DMS53 treated with DMSO at 0.1 percent for 48 hours (cell line): Measurements from ENCODE around the gene DHX40.
"Not testable (repeated sequence)": the region's sequence is repeated elsewhere in the genome, so short reads cannot be mapped to it uniquely, and the experiment has no call there.

Source experiments
- DNase-seq: peaks from one replicate; lab custom pipeline; 2025; ENCODE audit not compliant: unreplicated experiment; lab: John Stamatoyannopoulos, UW

DHX40 gene

DNA sequence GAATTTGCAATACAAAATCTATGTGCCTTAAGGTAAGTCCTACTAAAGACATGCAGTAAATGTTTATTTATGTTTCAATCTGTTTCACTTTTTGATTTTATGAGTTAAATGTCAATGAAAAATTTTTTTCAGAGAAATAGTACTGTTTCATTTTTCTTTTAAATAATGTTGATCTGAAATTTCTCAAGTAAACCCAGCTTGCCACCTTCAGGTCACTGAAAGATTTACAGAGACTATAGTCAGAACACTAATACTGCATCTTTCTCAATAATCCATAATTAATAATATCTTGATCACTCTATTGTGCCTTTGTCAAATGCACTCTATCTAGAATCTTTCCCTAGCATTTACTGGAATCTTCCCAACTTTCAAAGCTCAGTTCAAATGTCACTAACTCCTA, 6.5 kb upstream of the DHX40 start:
- DNase-seq = no peak

DNA sequence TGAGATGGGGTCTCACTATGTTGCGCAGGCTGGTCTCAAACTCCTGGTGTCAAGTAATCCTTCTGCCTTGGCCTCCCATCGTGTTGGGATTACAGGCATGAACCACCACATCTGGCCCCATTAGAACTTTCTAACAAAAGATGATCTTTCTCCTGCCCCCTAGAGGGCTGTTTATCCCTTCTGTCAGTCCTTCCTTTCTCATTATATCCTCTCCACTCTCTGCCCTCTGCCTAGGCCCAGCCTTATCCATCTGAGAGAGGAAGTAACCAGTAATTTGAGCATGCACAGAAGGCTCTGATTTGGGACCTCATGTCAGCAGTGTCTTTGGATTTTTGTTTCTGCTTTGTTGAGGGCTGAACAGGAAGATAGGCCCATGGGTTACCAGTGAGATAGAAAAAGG, 4.4 kb upstream of the DHX40 start:
- peak; percentile 33 for DNase-seq

GRCh38 chr17:59565959-59566324, 532 bp downstream of the DHX40 start:
- DNase-seq = peak; percentile 78

DNA sequence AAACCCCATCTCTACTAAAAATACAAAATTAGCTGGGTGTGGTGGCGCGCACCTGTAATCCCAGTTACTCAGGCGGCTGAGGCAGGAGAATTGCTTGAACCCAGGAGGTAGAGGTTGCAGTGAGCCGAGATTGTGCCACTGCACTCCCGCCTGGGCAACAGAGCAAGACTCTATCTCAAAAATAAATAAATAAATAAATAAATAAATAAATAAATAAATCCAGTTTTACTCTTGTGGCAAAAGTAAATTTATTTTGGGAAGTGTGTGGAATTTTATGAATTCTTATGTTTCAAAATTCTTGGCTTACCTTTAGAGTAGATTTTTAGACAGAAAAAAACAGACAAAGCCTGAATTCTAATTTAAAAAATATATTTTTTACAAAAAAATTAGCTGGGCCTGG, 3.7 kb downstream of the DHX40 start:
- DNase-seq = not testable (repeated sequence)

- no peak for DNase-seq
Measured at GRCh38 chr17:59572301-59572924, 7.0 kb downstream of the DHX40 start.

GRCh38 chr17:59584168-59584567, 18.8 kb downstream of the DHX40 start:
- DNase-seq = not testable (repeated sequence)

- DNase-seq = no peak
Measured at GRCh38 chr17:59600169-59600568, 34.8 kb downstream of the DHX40 start.

GRCh38 chr17:59601130-59601529, 35.7 kb downstream of the DHX40 start:
- no peak for DNase-seq

GRCh38 chr17:59607061-59607460, 41.7 kb downstream of the DHX40 start:
- DNase-seq = no peak

DNA sequence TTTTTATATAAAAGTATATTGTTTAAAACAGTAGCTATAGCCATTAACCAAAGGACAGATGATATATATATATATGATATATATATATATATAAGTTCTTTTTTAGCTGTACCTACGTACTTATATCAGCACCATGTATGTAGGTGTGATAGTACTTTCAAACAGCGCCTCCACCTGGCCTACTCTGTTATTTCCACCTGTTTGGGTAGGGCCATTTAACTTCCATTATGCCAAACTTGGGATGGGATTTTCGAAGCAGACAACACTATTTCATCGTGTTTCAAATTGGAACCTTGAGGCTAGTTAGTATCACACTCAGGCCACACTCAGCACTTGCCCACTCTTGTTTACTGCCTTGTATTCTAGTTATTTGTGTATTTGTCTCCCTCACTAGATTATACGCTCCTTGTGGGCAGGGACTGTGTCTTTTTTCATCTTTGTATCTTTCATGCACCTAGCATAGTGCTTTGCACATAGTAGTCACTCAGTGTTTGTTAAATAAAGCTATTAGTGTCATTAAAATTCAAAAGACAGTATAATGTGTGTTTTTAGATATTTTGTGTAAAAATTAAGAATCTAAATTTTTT, 42.5 kb downstream of the DHX40 start:
- DNase-seq = no peak

GRCh38 chr17:59611503-59611902, 46.1 kb downstream of the DHX40 start:
- DNase-seq = no peak

GRCh38 chr17:59616253-59616920, 51.0 kb downstream of the DHX40 start:
- no peak for DNase-seq

GRCh38 chr17:59617156-59617732, 51.8 kb downstream of the DHX40 start:
- DNase-seq = peak; percentile 39

- DNase-seq = no peak
Measured at GRCh38 chr17:59619035-59619297, 53.6 kb downstream of the DHX40 start.

DNA sequence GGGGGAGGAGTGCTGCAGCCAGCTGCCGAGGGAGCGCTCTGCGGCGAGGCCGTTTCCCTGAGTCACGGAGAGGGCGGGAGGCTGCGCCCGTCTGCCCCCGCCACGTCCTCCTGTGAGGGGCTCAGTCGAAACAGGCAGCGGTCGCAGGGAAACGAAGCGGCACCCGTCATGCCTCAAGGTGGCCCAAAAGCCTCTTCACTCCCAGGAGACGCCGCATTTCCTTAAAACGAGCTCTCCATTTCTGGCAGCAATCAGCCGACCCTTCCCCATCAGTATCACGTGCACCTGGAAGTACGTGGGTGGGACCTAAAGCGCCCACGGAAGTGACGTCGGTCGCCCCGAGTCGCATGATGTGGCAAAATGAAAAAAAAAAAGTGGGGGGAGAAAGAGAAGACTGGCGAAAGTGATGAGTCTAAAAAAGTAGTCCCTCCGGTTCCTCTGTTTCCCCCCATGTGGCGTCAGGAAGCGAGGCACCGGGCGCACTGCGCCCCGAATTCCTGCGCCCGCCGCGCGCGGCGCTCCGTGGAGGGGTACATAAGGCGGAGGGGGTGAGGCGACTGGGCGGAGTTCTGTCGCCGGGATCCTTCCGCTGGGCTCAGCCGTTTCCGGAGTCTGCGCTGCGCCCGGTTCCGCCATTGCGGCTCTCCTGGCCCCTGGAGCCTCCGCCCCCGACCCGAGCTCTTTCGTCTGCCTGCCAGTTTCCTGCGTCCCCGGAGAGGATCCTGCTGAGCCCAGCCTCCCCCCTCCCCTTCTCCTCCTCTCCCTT, 54.1 kb downstream of the DHX40 start, which contains the start of gene CLTC:
Gene CLTC (plus strand): TSS at position 598 of the 766 bp plus-strand sequence. CDS start 237 bp downstream, outside the sequence.
- peak; percentile 86 for DNase-seq

DNA sequence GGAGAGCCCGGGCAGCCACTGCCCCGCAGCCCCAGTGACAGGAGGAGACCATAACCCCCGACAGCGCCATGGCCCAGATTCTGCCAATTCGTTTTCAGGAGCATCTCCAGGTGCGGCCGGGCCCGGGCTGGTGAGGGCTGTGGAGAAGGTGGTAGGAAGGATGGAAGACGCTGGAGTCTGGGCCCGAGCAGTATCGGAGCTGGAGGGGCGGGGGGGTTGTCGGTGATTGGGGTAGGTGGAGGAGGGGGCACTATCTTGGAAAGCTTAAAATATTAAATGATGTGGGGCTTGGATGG, 54.6 kb downstream of the DHX40 start:
- no peak for DNase-seq

DNA sequence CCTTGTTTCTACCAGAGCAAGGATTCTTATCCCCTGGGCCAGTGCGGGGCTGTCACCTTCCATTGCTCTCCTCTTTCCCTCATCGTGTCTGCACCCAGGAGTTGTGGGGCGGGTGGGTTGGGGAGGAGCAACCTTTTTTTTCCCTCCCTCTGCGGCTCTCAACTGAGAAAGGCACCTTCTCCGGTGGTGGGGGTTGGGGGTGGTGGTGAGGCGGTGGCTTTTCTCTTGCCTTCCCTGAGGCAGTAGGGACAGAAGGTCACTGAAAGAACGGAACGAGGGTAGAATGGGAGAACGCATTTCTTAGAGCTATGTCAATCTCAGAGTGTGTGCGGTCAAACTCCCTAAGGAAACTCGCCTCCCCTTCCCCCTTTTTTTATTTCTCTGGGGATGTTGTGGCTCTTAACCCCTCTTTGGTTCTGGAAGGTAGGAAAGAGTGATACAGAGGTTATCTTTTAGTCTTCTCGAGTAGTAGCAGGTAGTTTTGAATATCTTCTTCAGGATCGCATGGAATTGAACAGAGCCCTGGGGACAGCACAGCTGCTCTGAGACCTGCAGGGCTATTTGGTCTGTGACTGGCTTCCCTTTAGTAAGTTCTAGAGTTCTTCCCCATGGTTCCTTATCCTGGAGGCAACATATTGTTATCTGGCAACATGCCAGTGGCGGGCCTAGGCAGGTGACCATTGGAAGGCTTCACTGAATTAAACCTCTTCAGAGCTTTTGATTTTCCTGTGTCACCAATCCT, 55.3 kb downstream of the DHX40 start:
- DNase-seq = peak; percentile 6

DNA sequence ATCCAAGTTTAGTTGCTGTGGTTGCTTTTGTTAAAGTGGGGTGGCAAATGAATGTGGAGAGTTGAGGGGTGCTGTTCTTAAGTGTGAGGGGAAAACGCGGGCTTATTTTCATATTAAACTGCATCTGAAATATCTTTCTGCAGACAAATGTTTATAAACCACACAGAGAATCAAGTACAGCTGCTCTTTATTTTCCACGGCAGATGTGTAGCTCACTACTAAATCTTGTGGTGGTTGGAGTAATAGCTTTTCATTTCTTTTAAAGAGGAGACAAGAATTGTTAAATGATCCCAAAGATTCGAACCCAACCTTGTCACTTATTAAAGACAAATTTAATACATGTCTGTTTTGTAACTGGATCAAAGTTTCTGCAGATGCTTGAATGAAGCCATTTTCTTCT, 56.4 kb downstream of the DHX40 start:
- no peak for DNase-seq

GRCh38 chr17:59623151-59623550, 57.7 kb downstream of the DHX40 start:
- no peak for DNase-seq

DNA sequence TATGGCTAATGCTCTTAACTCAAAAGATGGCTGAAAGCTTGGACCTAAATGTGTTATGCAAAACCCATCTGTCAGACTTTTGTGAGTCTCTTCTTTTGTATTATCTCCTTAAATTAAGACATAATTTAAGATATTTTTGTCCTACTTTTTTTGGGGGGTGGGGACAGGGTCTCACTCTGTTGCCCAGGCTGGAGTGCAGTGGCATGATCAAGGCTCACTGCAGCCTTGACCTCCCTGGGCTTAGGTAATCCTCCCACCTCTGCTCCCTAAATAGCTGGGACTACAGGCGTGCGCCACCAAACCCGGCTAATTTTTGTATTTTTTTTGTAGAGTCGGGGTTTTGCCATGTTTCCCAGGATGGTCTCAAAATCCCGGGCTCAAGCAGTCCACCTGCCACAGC, 61.3 kb downstream of the DHX40 start:
- DNase-seq = no peak

GRCh38 chr17:59627274-59627673, 61.9 kb downstream of the DHX40 start:
- no peak for DNase-seq
